GM04503 (cell line): ENCODE data around the gene POLR2M.

Source experiments
- DNase-seq: peaks from one replicate; pipeline ENCODE4 v3.0.0-alpha.2; 2012; ENCODE audit warnings: low read depth

The POLR2M gene

GRCh38 chr15:57706405-57707209, at the start of gene POLR2M:
TSS of gene POLR2M (plus strand) at chr15:57706714. CDS start at chr15:57706843, 129 bp downstream.
- DNase-seq = peak; percentile 85

- DNase-seq = no peak
Measured at GRCh38 chr15:57657619-57658018, 48.9 kb upstream of the POLR2M start.

GRCh38 chr15:57662091-57662744, 44.3 kb upstream of the POLR2M start:
- no peak for DNase-seq

- no peak for DNase-seq
Measured at GRCh38 chr15:57662802-57663201, 43.7 kb upstream of the POLR2M start.

GRCh38 chr15:57663262-57663661, 43.3 kb upstream of the POLR2M start:
- no peak for DNase-seq

- DNase-seq = no peak
Measured at GRCh38 chr15:57665194-57665593, 41.3 kb upstream of the POLR2M start.

- DNase-seq = no peak
Measured at GRCh38 chr15:57665939-57666338, 40.6 kb upstream of the POLR2M start.

- peak; percentile 43 for DNase-seq
Measured at GRCh38 chr15:57667171-57667849, 39.2 kb upstream of the POLR2M start.

GRCh38 chr15:57668016-57668415, 38.5 kb upstream of the POLR2M start:
- no peak for DNase-seq

GRCh38 chr15:57671636-57672035, 34.9 kb upstream of the POLR2M start:
- no peak for DNase-seq

- no peak for DNase-seq
Measured at GRCh38 chr15:57675481-57676181, 30.9 kb upstream of the POLR2M start.

- no peak for DNase-seq
Measured at GRCh38 chr15:57676585-57676984, 29.9 kb upstream of the POLR2M start.

GRCh38 chr15:57677204-57677603, 29.3 kb upstream of the POLR2M start:
- DNase-seq = no peak

GRCh38 chr15:57680021-57680420, 26.5 kb upstream of the POLR2M start:
- peak; percentile 51 for DNase-seq

- DNase-seq = no peak
Measured at GRCh38 chr15:57681011-57681410, 25.5 kb upstream of the POLR2M start.

- DNase-seq = no peak
Measured at GRCh38 chr15:57683481-57683880, 23.0 kb upstream of the POLR2M start.

GRCh38 chr15:57684491-57685151, 21.9 kb upstream of the POLR2M start:
- DNase-seq = no peak

GRCh38 chr15:57685306-57686095, 21.0 kb upstream of the POLR2M start:
- DNase-seq = no peak

- DNase-seq = no peak
Measured at GRCh38 chr15:57686657-57687056, 19.9 kb upstream of the POLR2M start.

- DNase-seq = no peak
Measured at GRCh38 chr15:57690341-57690966, 16.1 kb upstream of the POLR2M start.
